HUES48 (cell line): ENCODE measurements around the gene MLEC.

Experiments
- H3K27ac ChIP-seq: one replicate; pipeline ENCODE4 v1.7.0; 2013; ENCODE audit warnings: low read depth, low read length, inconsistent platforms
- H3K27me3 ChIP-seq: 2 replicates; pipeline ENCODE4 v1.6.1; 2013; ENCODE audit warnings: mild to moderate bottlenecking, low read length; ENCODE audit not compliant: control insufficient read depth, insufficient read depth
- H3K36me3 ChIP-seq: 2 replicates; pipeline ENCODE4 v1.6.1; 2013; ENCODE audit warnings: low read length; ENCODE audit not compliant: control insufficient read depth, insufficient read depth
- H3K4me1 ChIP-seq: 2 replicates; pipeline ENCODE4 v1.6.1; 2013; ENCODE audit warnings: mild to moderate bottlenecking, low read length; ENCODE audit not compliant: control insufficient read depth, insufficient read depth
- H3K4me3 ChIP-seq: 2 replicates; pipeline ENCODE4 v1.5.1; 2013; ENCODE audit warnings: mild to moderate bottlenecking, low read depth, low read length
- H3K9ac ChIP-seq: 2 replicates; pipeline ENCODE4 v1.6.1; 2013; ENCODE audit warnings: mild to moderate bottlenecking, low read depth, low read length, moderate library complexity
- H3K9me3 ChIP-seq: 2 replicates; pipeline ENCODE4 v1.6.1; 2013; ENCODE audit warnings: low read length; ENCODE audit not compliant: control insufficient read depth, insufficient read depth

The MLEC gene

GRCh38 chr12:120685522-120685921, 1.4 kb upstream of the MLEC start:
- Histone ChIP-seq H3K36me3 (no peaks in the 10 kb centered on the region), H3K9ac (no peak overlapping the region), H3K4me3 (peak overlapping the region; percentile 77), H3K27ac (no peak overlapping the region), H3K4me1 (peaks cover 16% of the 10 kb centered on the region), H3K27me3 (no peaks in the 10 kb centered on the region), H3K9me3 (no peaks in the 10 kb centered on the region)

- no peaks in the 10 kb centered on the region for H3K36me3 ChIP-seq
- peaks cover 23% of the 10 kb centered on the region for H3K4me1 ChIP-seq
- no peaks in the 10 kb centered on the region for H3K9me3 ChIP-seq
- peak overlapping the region; percentile 97 for H3K27ac ChIP-seq
- no peaks in the 10 kb centered on the region for H3K27me3 ChIP-seq
- H3K9ac ChIP-seq: peak overlapping the region; percentile 79
- peak overlapping the region; percentile 77 for H3K4me3 ChIP-seq
These were observed 729 bp upstream of the MLEC start for GRCh38 chr12:120686151-120686689.

- Histone ChIP-seq H3K9ac (peak overlapping the region; percentile 71), H3K36me3 (no peaks in the 10 kb centered on the region), H3K4me1 (peaks cover 31% of the 10 kb centered on the region), H3K4me3 (peak overlapping the region; percentile 77), H3K27me3 (no peaks in the 10 kb centered on the region), H3K27ac (peak overlapping the region; percentile 86), H3K9me3 (no peaks in the 10 kb centered on the region)
These were observed 785 bp downstream of the MLEC start for GRCh38 chr12:120687578-120688289.

- H3K9me3 ChIP-seq: no peaks in the 10 kb centered on the region
- no peak overlapping the region for H3K27ac ChIP-seq
- H3K4me1 ChIP-seq: peaks cover 39% of the 10 kb centered on the region
- no peak overlapping the region for H3K9ac ChIP-seq
- no peaks in the 10 kb centered on the region for H3K27me3 ChIP-seq
- H3K4me3 ChIP-seq: peak overlapping the region; percentile 77
- peaks cover 4% of the 10 kb centered on the region; the same call in 1 of the 2 replicates for H3K36me3 ChIP-seq
These were observed 1.6 kb downstream of the MLEC start for GRCh38 chr12:120688527-120689071.

- no peak overlapping the region for H3K9ac ChIP-seq
- H3K4me1 ChIP-seq: peaks cover 48% of the 10 kb centered on the region
- no peak overlapping the region for H3K27ac ChIP-seq
- peaks cover 11% of the 10 kb centered on the region for H3K36me3 ChIP-seq
- H3K9me3 ChIP-seq: no peaks in the 10 kb centered on the region
- H3K4me3 ChIP-seq: peak overlapping the region; percentile 77
- no peaks in the 10 kb centered on the region for H3K27me3 ChIP-seq
These were observed 2.6 kb downstream of the MLEC start for GRCh38 chr12:120689397-120690082.

GRCh38 chr12:120690083-120690450, 3.1 kb downstream of the MLEC start:
- Histone ChIP-seq H3K27me3 (no peaks in the 10 kb centered on the region), H3K4me1 (peaks cover 48% of the 10 kb centered on the region), H3K9ac (no peak overlapping the region; the same call in 1 of the 2 replicates), H3K27ac (no peak overlapping the region), H3K4me3 (no peak overlapping the region), H3K9me3 (no peaks in the 10 kb centered on the region), H3K36me3 (peaks cover 16% of the 10 kb centered on the region)

- H3K36me3 ChIP-seq: peaks cover 25% of the 10 kb centered on the region
- H3K4me3 ChIP-seq: no peak overlapping the region
- H3K9me3 ChIP-seq: no peaks in the 10 kb centered on the region
- peaks cover 48% of the 10 kb centered on the region for H3K4me1 ChIP-seq
- no peaks in the 10 kb centered on the region for H3K27me3 ChIP-seq
- H3K27ac ChIP-seq: no peak overlapping the region
- H3K9ac ChIP-seq: no peak overlapping the region
These were observed 4.0 kb downstream of the MLEC start for GRCh38 chr12:120690978-120691377.

GRCh38 chr12:120692524-120693033, 5.6 kb downstream of the MLEC start:
- H3K27ac ChIP-seq: peak overlapping the region; percentile 84
- no peak overlapping the region for H3K9ac ChIP-seq

GRCh38 chr12:120693848-120694247, 6.9 kb downstream of the MLEC start:
- no peaks in the 10 kb centered on the region for H3K27me3 ChIP-seq
- peaks cover 41% of the 10 kb centered on the region for H3K4me1 ChIP-seq
- no peaks in the 10 kb centered on the region for H3K9me3 ChIP-seq
- peak overlapping the region; percentile 84 for H3K27ac ChIP-seq
- H3K4me3 ChIP-seq: 0 out of 2 replicates have a peak overlapping the region, but pooled peaks have one; percentile 2
- peaks cover 54% of the 10 kb centered on the region for H3K36me3 ChIP-seq
- no peak overlapping the region; the same call in 1 of the 2 replicates for H3K9ac ChIP-seq

More at GRCh38 chr12:120692524-120693033, 5.6 kb downstream of the MLEC start:
- Histone ChIP-seq H3K9me3 (no peaks in the 10 kb centered on the region), H3K36me3 (peaks cover 41% of the 10 kb centered on the region), H3K4me1 (peaks cover 48% of the 10 kb centered on the region), H3K4me3 (no peak overlapping the region; the same call in 1 of the 2 replicates), H3K27me3 (no peaks in the 10 kb centered on the region)

GRCh38 chr12:120696626-120697025, 9.7 kb downstream of the MLEC start:
- H3K36me3 ChIP-seq: peaks cover 82% of the 10 kb centered on the region
- H3K27ac ChIP-seq: no peak overlapping the region
- H3K27me3 ChIP-seq: no peaks in the 10 kb centered on the region
- H3K4me3 ChIP-seq: no peak overlapping the region
- no peaks in the 10 kb centered on the region for H3K9me3 ChIP-seq
- H3K9ac ChIP-seq: no peak overlapping the region
- peaks cover 25% of the 10 kb centered on the region for H3K4me1 ChIP-seq
